Spleen (tissue), 13 donors: ENCODE results near the gene FREM2. TPM values are rescaled to one million over a fixed set of nuclear protein-coding genes. Genes with fewer than 3 reads are reported as not detected.

Source experiments
- DNase-seq: peaks from one replicate; pipeline ENCODE4 v3.0.0-alpha.2; 2020
- H3K27ac ChIP-seq, 8 donors: fragments of 200-600 bp; sonication (generic) in 7 of 8; 1 replicate in 4 of 8; 2 replicates in 4 of 8; pipeline versions ENCODE4 v1.5.0 to v1.8.0; 2016 to 2021; ENCODE audit warnings: inconsistent platforms in 4 of 8, mild to moderate bottlenecking in 4 of 8, moderate library complexity in 1 of 8
- H3K27me3 ChIP-seq, 7 donors: fragments of 200-600 bp; sonication (generic) in 6 of 7; replicated peaks in 1 of 7; 1 replicate in 4 of 7; 2 replicates in 3 of 7; pipeline versions ENCODE4 v1.5.0 to v1.8.0; 2016 to 2021; ENCODE audit warnings: inconsistent platforms in 3 of 7, mild to moderate bottlenecking in 1 of 7
- H3K36me3 ChIP-seq, 6 donors: fragments of 200-600 bp; sonication (generic) in 5 of 6; 1 replicate in 4 of 6; 2 replicates in 2 of 6; pipeline versions ENCODE4 v1.5.0 to v1.8.0; 2016 to 2021; ENCODE audit warnings: inconsistent platforms in 2 of 6
- H3K4me1 ChIP-seq, 6 donors: fragments of 200-600 bp; sonication (generic) in 5 of 6; 1 replicate in 3 of 6; 2 replicates in 3 of 6; pipeline versions ENCODE4 v1.5.0 to v1.8.0; 2016 to 2021; ENCODE audit warnings: inconsistent platforms in 3 of 6
- H3K4me3 ChIP-seq, 8 donors: fragments of 200-600 bp; sonication (generic) in 7 of 8; 1 replicate in 4 of 8; 2 replicates in 4 of 8; pipeline versions ENCODE4 v1.5.0 to v1.8.0; 2016 to 2021; ENCODE audit warnings: inconsistent platforms in 4 of 8, mild to moderate bottlenecking in 4 of 8, moderate library complexity in 2 of 8
- H3K9me3 ChIP-seq, 8 donors: fragments of 200-600 bp; sonication (generic) in 7 of 8; 1 replicate in 4 of 8; 2 replicates in 4 of 8; pipeline versions ENCODE4 v1.5.0 to v1.8.0; 2016 to 2021; ENCODE audit warnings: inconsistent platforms in 4 of 8
- POLR2A ChIP-seq, 3 donors: fragments of 450-650 bp; IDR thresholded peaks; one replicate each; pipeline ENCODE4 v1.5.1; 2017; ENCODE audit warnings: antibody characterized with exemption in 3 of 3, mild to moderate bottlenecking in 1 of 3
- POLR2AphosphoS5 ChIP-seq, 3 donors: sonication (generic); formaldehyde crosslinking; IDR thresholded peaks; one replicate each; pipeline ENCODE4 v1.5.1; 2017; ENCODE audit warnings: antibody characterized with exemption in 3 of 3
- WGBS, 5 donors: extraction: QIAGEN DNeasy Blood & Tissue Kit in 3 of 5; methylation state at CpG; one replicate each; pipeline versions ENCODE4 v1.1.5 to v1.1.7; 2013 to 2018; 5-methylcytosine and 5-hydroxymethylcytosine counted together
- intact Hi-C: fragments of 100-400 bp; cut with DNase I; formaldehyde crosslinking; loops from one replicate; pipeline ENCODE4 v1.15.0; 2023; ENCODE audit warnings: low total_unique reads
- long read RNA-seq, 2 donors: transcript quantifications; one replicate each; lab custom pipeline, GENCODE V29; 2026
- polyA plus RNA-seq, 3 donors: library from polyadenylated mRNA; stranded (reverse); fragments of 200-250 nt; gene quantifications; one replicate each; pipeline ENCODE4 v1.2.1, GENCODE V29; 2013
- total RNA-seq, 7 donors: library from RNA; depleted of rRNA in 3 of 7; stranded (reverse); fragments of >200 nt in 3 of 7; fragmentation: NEBNext Ultra II Directional in 4 of 7; extraction: Animal tissue kit (Norgen Biotek cat#: 25700) in 4 of 7; gene quantifications; one replicate each; pipeline versions ENCODE4 v1.1.0 to v1.2.1, GENCODE V29; 2016 to 2021
- TF ChIP-seq, protein P1 (sequence below), 11 experiments: fragments of 200-600 bp in 7 of 11; fragments of 450-650 bp in 4 of 11; sonication (generic) in 4 of 11; IDR thresholded peaks in 8 of 11; conservative IDR thresholded peaks in 3 of 11; 1 replicate in 7 of 11; 2 replicates in 4 of 11; pipeline versions ENCODE4 v1.4.0 to v1.8.0; 2016 to 2021; ENCODE audit warnings: antibody characterized with exemption in 11 of 11, inconsistent platforms in 4 of 11, mild to moderate bottlenecking in 1 of 11
- donor health status: healthy with polysubstance abuse.
- donor health status: DM: no; HTN: no; CAD: no; lungs with moderate emphysema.
- donor health status: DM: no; HTN: no; CAD: no.
- donor health status: Bipolar disorder and iron deficiency.
- donor health status: healthy.
- donor health status: DM: no; HTN: no; CAD: no.
- donor health status: DM: yes; HTN: yes; CAD: no.

The FREM2 gene, protein sequence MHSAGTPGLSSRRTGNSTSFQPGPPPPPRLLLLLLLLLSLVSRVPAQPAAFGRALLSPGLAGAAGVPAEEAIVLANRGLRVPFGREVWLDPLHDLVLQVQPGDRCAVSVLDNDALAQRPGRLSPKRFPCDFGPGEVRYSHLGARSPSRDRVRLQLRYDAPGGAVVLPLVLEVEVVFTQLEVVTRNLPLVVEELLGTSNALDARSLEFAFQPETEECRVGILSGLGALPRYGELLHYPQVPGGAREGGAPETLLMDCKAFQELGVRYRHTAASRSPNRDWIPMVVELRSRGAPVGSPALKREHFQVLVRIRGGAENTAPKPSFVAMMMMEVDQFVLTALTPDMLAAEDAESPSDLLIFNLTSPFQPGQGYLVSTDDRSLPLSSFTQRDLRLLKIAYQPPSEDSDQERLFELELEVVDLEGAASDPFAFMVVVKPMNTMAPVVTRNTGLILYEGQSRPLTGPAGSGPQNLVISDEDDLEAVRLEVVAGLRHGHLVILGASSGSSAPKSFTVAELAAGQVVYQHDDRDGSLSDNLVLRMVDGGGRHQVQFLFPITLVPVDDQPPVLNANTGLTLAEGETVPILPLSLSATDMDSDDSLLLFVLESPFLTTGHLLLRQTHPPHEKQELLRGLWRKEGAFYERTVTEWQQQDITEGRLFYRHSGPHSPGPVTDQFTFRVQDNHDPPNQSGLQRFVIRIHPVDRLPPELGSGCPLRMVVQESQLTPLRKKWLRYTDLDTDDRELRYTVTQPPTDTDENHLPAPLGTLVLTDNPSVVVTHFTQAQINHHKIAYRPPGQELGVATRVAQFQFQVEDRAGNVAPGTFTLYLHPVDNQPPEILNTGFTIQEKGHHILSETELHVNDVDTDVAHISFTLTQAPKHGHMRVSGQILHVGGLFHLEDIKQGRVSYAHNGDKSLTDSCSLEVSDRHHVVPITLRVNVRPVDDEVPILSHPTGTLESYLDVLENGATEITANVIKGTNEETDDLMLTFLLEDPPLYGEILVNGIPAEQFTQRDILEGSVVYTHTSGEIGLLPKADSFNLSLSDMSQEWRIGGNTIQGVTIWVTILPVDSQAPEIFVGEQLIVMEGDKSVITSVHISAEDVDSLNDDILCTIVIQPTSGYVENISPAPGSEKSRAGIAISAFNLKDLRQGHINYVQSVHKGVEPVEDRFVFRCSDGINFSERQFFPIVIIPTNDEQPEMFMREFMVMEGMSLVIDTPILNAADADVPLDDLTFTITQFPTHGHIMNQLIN (N-terminal part only)
- total RNA-seq, result under 1 TPM; 0.09 to 0.93 (median 0.23) TPM
- polyA plus RNA-seq, result under 1 TPM in 1 of 3 donors, not detected in 2; 0.03 TPM
- long read RNA-seq, donor 1, result 0 reads
- long read RNA-seq, donor 2, partial matches to known transcripts, result 24 of 24 reads
- long read RNA-seq, donor 2, other reads (novel, unspliced or antisense), result 0 of 24 reads

- Histone ChIP-seq H3K27me3 (peaks cover 0 to 47% (median 17%) of the 10 kb centered on the region in 7 donors), H3K27ac (no peak within 1 kb of the TSS), H3K4me3 (peak within 1 kb of the TSS in 7 of 8 donors; percentile 28 to 63 (median 33)), H3K36me3 (no peaks in the 10 kb centered on the region), H3K4me1 (peaks cover 0 to 25% (median 10%) of the 10 kb centered on the region in 6 donors), H3K9me3 (no peaks in the 10 kb centered on the region)
- WGBS, 5 donors, result 2 to 4% (median 2%) methylated on average over 23 to 40 of the region's 40 CpGs
- TF ChIP-seq POLR2AphosphoS5 (IDR thresholded peaks at IDR 0.05) (no peak), POLR2A (IDR thresholded peaks at IDR 0.05) (no peak)
- TF ChIP-seq, protein P1, sequence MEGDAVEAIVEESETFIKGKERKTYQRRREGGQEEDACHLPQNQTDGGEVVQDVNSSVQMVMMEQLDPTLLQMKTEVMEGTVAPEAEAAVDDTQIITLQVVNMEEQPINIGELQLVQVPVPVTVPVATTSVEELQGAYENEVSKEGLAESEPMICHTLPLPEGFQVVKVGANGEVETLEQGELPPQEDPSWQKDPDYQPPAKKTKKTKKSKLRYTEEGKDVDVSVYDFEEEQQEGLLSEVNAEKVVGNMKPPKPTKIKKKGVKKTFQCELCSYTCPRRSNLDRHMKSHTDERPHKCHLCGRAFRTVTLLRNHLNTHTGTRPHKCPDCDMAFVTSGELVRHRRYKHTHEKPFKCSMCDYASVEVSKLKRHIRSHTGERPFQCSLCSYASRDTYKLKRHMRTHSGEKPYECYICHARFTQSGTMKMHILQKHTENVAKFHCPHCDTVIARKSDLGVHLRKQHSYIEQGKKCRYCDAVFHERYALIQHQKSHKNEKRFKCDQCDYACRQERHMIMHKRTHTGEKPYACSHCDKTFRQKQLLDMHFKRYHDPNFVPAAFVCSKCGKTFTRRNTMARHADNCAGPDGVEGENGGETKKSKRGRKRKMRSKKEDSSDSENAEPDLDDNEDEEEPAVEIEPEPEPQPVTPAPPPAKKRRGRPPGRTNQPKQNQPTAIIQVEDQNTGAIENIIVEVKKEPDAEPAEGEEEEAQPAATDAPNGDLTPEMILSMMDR (IDR thresholded peaks at IDR 0.05 in 8 of 11, conservative IDR thresholded peaks at IDR 0.05 in 3 of 11), result no peak
- intact Hi-C loops, result no loop called here
- no peak for DNase-seq
Measured at GRCh38 chr13:38686577-38687245, at the start of gene FREM2. TSS of gene FREM2 (plus strand) at chr13:38687077. CDS start at chr13:38687345, 268 bp downstream.

GRCh38 chr13:38637576-38637975, 49.3 kb upstream of the FREM2 start:
- Histone ChIP-seq H3K4me3 (no peak overlapping the region), H3K4me1 (no peaks in the 10 kb centered on the region), H3K9me3 (no peaks in the 10 kb centered on the region), H3K27me3 (no peaks in the 10 kb centered on the region), H3K36me3 (no peaks in the 10 kb centered on the region), H3K27ac (no peak overlapping the region)
- 69 to 81% (median 79%) methylated on average over 3 of the region's 3 CpGs for WGBS, 5 donors
- intact Hi-C loops, result no loop called here
- DNase-seq, result no peak
- TF ChIP-seq POLR2AphosphoS5 (IDR thresholded peaks at IDR 0.05), result no peak
- no peak for TF ChIP-seq POLR2A (IDR thresholded peaks at IDR 0.05)
- TF ChIP-seq, protein P1 (IDR thresholded peaks at IDR 0.05 in 8 of 11, conservative IDR thresholded peaks at IDR 0.05 in 3 of 11), result no peak

- no peaks in the 10 kb centered on the region for H3K36me3 ChIP-seq
- intact Hi-C loops, result no loop called here
- TF ChIP-seq, protein P1 (IDR thresholded peaks at IDR 0.05 in 8 of 11, conservative IDR thresholded peaks at IDR 0.05 in 3 of 11), result no peak
- TF ChIP-seq POLR2A (IDR thresholded peaks at IDR 0.05) (no peak), POLR2AphosphoS5 (IDR thresholded peaks at IDR 0.05) (no peak)
- no peaks in the 10 kb centered on the region for H3K9me3 ChIP-seq
- no peaks in the 10 kb centered on the region for H3K27me3 ChIP-seq
- no peak overlapping the region for H3K4me3 ChIP-seq
- no peak for DNase-seq
- WGBS, 5 donors, result 87 to 95% (median 89%) methylated on average over 5 of the region's 5 CpGs
- no peak overlapping the region for H3K27ac ChIP-seq
- H3K4me1 ChIP-seq, result no peaks in the 10 kb centered on the region
Measured at GRCh38 chr13:38641164-38641948, 45.5 kb upstream of the FREM2 start.
